Trophoblast cell (in vitro differentiated cells and primary cell): ENCODE data around the gene DDX41.

Experiments
- DNase-seq, 2 donors: peaks; one replicate each; pipeline ENCODE4 v3.0.0-alpha.2; 2016
- H2AFZ ChIP-seq: 2 replicates; pipeline ENCODE4 v1.6.1; 2013; ENCODE audit warnings: low read length, moderate library complexity, mild to moderate bottlenecking; ENCODE audit not compliant: insufficient read depth, poor library complexity
- H2AK5ac ChIP-seq: 2 replicates; pipeline ENCODE4 v1.6.1; 2013; ENCODE audit warnings: mild to moderate bottlenecking, low read length
- H2BK120ac ChIP-seq: 2 replicates; pipeline ENCODE4 v1.6.1; 2013; ENCODE audit warnings: low read length, mild to moderate bottlenecking, moderate library complexity; ENCODE audit not compliant: insufficient read depth, poor library complexity
- H2BK12ac ChIP-seq: 2 replicates; pipeline ENCODE4 v1.6.1; 2013; ENCODE audit warnings: mild to moderate bottlenecking, low read length, moderate library complexity
- H2BK5ac ChIP-seq: 2 replicates; pipeline ENCODE4 v1.6.1; 2013; ENCODE audit warnings: low read length, low read depth, moderate library complexity, mild to moderate bottlenecking; ENCODE audit not compliant: poor library complexity
- H3K14ac ChIP-seq: 2 replicates; pipeline ENCODE4 v1.6.1; 2013; ENCODE audit warnings: mild to moderate bottlenecking, low read length
- H3K18ac ChIP-seq: 2 replicates; pipeline ENCODE4 v1.6.1; 2013; ENCODE audit warnings: mild to moderate bottlenecking, low read length
- H3K23ac ChIP-seq: 2 replicates; pipeline ENCODE4 v1.6.1; 2013; ENCODE audit warnings: low read length
- H3K27ac ChIP-seq: 2 replicates; pipeline ENCODE4 v1.5.1; 2013; ENCODE audit warnings: low read depth, mild to moderate bottlenecking, inconsistent platforms, low read length, moderate library complexity
- H3K27me3 ChIP-seq: 2 replicates; pipeline ENCODE4 v1.6.1; 2013; ENCODE audit warnings: inconsistent platforms, mild to moderate bottlenecking, low read length, moderate library complexity; ENCODE audit not compliant: insufficient read depth
- H3K36me3 ChIP-seq, 2 experiments: 1 replicate in 1 of 2; 2 replicates in 1 of 2; pipeline ENCODE4 v1.6.1; 2013; ENCODE audit warnings: low read length in 2 of 2, mild to moderate bottlenecking in 2 of 2, moderate library complexity in 1 of 2; ENCODE audit not compliant: insufficient read depth in 2 of 2, control insufficient read depth in 1 of 2
- H3K4ac ChIP-seq: 2 replicates; pipeline ENCODE4 v1.6.1; 2013; ENCODE audit warnings: low read depth, mild to moderate bottlenecking, low read length, moderate library complexity
- H3K4me1 ChIP-seq, 2 experiments: 1 replicate in 1 of 2; 2 replicates in 1 of 2; pipeline ENCODE4 v1.6.1; 2013; ENCODE audit warnings: low read length in 2 of 2, mild to moderate bottlenecking in 2 of 2, moderate library complexity in 1 of 2; ENCODE audit not compliant: insufficient read depth in 2 of 2, control insufficient read depth in 1 of 2
- H3K4me2 ChIP-seq: 2 replicates; pipeline ENCODE4 v1.6.1; 2013; ENCODE audit warnings: inconsistent platforms, mild to moderate bottlenecking, low read length, moderate library complexity
- H3K4me3 ChIP-seq: 2 replicates; pipeline ENCODE4 v1.5.1; 2013; ENCODE audit warnings: mild to moderate bottlenecking, low read depth, low read length, inconsistent platforms
- H3K79me1 ChIP-seq: one replicate; pipeline ENCODE4 v1.6.1; 2013; ENCODE audit warnings: low read length
- H3K79me2 ChIP-seq: 2 replicates; pipeline ENCODE4 v1.6.1; 2013; ENCODE audit warnings: low read length, mild to moderate bottlenecking; ENCODE audit not compliant: control insufficient read depth, insufficient read depth, poor library complexity
- H3K9ac ChIP-seq: 2 replicates; pipeline ENCODE4 v1.6.1; 2013; ENCODE audit warnings: mild to moderate bottlenecking, low read length
- H3K9me3 ChIP-seq: 2 replicates; pipeline ENCODE4 v1.6.1; 2013; ENCODE audit warnings: low read depth, mild to moderate bottlenecking, control low read depth, inconsistent platforms, low read length; ENCODE audit not compliant: insufficient read depth
- H4K12ac ChIP-seq: 2 replicates; pipeline ENCODE4 v1.6.1; 2013; ENCODE audit warnings: low read depth, mild to moderate bottlenecking, low read length, moderate library complexity
- H4K8ac ChIP-seq: 2 replicates; pipeline ENCODE4 v1.6.1; 2013; ENCODE audit warnings: low read depth, mild to moderate bottlenecking, low read length, moderate library complexity
- H4K91ac ChIP-seq: one replicate; pipeline ENCODE4 v1.6.1; 2013; ENCODE audit warnings: low read depth, mild to moderate bottlenecking, low read length, moderate library complexity
- WGBS: extraction: QIAGEN DNeasy Blood & Tissue Kit; methylation state at CpG from one replicate; pipeline ENCODE4 v1.1.7; 2013; ENCODE audit warnings: missing lambda C conversion rate; ENCODE audit not compliant: insufficient read length, insufficient coverage; ENCODE audit errors: extremely low coverage; 5-methylcytosine and 5-hydroxymethylcytosine counted together

DDX41 gene

DNA sequence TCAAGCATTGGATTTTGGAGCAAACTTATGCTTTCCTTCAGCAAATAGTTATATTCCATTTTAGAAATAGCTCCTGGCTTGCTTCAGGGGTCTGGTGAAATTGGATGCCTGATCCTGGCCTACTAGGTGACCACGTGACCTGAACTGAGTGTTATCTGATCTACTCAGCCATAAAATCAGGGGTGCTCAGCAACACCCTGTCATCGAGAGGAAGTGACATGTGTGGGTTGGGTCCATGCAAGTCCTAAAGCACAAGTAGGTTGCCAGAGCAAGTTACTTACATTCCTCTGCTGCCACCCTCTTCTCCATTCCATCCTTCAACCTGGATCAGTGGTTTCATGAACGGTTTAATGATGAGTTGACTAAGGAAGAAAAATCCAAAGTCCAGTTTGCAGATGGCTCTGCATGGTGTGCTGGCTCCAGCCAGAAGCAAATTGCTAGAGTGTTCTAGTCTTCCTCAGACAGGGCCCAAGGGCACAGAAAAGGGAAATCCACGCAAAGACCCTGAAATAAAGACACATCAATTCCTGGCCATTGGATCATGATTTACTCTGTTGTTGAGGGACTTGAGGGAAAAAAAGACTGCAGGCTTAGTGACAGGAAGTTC lies 40.4 kb upstream of the DDX41 start:
- Histone ChIP-seq H3K36me3 (peaks cover 3 to 4% of the 10 kb centered on the region in 2 experiments), H3K79me2 (peaks cover 16% of the 10 kb centered on the region), H3K9ac (no peak overlapping the region), H3K4me2 (no peak overlapping the region), H2AK5ac (no peak overlapping the region), H2BK5ac (no peak overlapping the region), H3K14ac (no peak overlapping the region), H4K91ac (no peak overlapping the region), H4K12ac (no peak overlapping the region), H2BK12ac (no peak overlapping the region), H3K27me3 (no peaks in the 10 kb centered on the region), H3K79me1 (peaks cover 6% of the 10 kb centered on the region), H3K27ac (no peak overlapping the region), H3K4me1 (peaks cover 7 to 13% of the 10 kb centered on the region in 2 experiments), H3K4me3 (no peak overlapping the region), H2BK120ac (no peak overlapping the region), H3K18ac (no peak overlapping the region), H3K23ac (no peak overlapping the region), H3K4ac (no peak overlapping the region), H2AFZ (no peak overlapping the region), H4K8ac (no peak overlapping the region), H3K9me3 (no peaks in the 10 kb centered on the region)
- no peak for DNase-seq
- no CpG with 5 or more reads among the region's 4 CpGs for WGBS

DNA sequence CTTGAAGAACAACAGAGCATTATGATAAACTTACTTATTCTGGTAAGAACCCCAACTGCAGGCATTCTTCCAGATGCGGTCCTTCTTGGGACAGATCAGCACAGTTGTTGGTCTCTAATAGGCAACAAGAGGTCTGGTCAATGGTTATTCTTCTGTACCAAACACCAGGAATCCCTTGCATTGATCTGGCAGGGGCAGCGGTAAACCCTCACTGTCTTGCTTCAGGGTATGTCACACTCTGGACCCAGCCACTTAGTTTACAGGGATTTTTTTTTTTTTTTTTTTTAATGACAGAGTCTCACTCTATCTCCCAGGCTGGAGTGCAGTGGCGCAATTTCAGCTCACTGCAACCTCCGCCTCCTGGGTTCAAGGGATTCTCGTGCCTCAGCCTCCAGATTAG lies 38.9 kb upstream of the DDX41 start:
- no peak for DNase-seq
- Histone ChIP-seq H2BK5ac (no peak overlapping the region), H3K9ac (no peak overlapping the region), H3K23ac (no peak overlapping the region), H3K18ac (no peak overlapping the region), H2BK120ac (no peak overlapping the region), H3K27ac (no peak overlapping the region), H4K12ac (no peak overlapping the region), H3K4me3 (no peak overlapping the region), H2AK5ac (no peak overlapping the region), H4K91ac (no peak overlapping the region), H3K36me3 (peaks cover 3 to 6% of the 10 kb centered on the region in 2 experiments), H2AFZ (no peak overlapping the region), H3K14ac (no peak overlapping the region), H3K79me2 (peaks cover 16% of the 10 kb centered on the region), H3K27me3 (no peaks in the 10 kb centered on the region), H3K9me3 (no peaks in the 10 kb centered on the region), H3K4ac (no peak overlapping the region), H3K4me1 (peaks cover 7 to 13% of the 10 kb centered on the region in 2 experiments), H3K79me1 (peaks cover 6% of the 10 kb centered on the region), H4K8ac (no peak overlapping the region), H2BK12ac (no peak overlapping the region), H3K4me2 (no peak overlapping the region)
- no CpG with 5 or more reads among the region's 5 CpGs for WGBS

- peaks cover 7 to 13% of the 10 kb centered on the region in 2 experiments for H3K4me1 ChIP-seq
- peaks cover 16% of the 10 kb centered on the region for H3K79me2 ChIP-seq
- no peak for DNase-seq
- H3K18ac ChIP-seq = no peak overlapping the region
- no peak overlapping the region for H3K27ac ChIP-seq
- H2AK5ac ChIP-seq = no peak overlapping the region
- H4K12ac ChIP-seq = no peak overlapping the region
- no peaks in the 10 kb centered on the region for H3K27me3 ChIP-seq
- no peak overlapping the region for H4K91ac ChIP-seq
- no peak overlapping the region for H2BK120ac ChIP-seq
- H3K4me3 ChIP-seq = no peak overlapping the region
- peaks cover 6% of the 10 kb centered on the region for H3K79me1 ChIP-seq
- H2BK5ac ChIP-seq = no peak overlapping the region
- no peak overlapping the region for H3K23ac ChIP-seq
- H2BK12ac ChIP-seq = no peak overlapping the region
- WGBS = no CpG with 5 or more reads among the region's 2 CpGs
- H3K4me2 ChIP-seq = no peak overlapping the region
- H3K36me3 ChIP-seq = peaks cover 6% of the 10 kb centered on the region in 2 experiments
- H3K9ac ChIP-seq = no peak overlapping the region
- H2AFZ ChIP-seq = no peak overlapping the region
- H3K9me3 ChIP-seq = no peaks in the 10 kb centered on the region
- H3K14ac ChIP-seq = no peak overlapping the region
- no peak overlapping the region for H3K4ac ChIP-seq
- no peak overlapping the region for H4K8ac ChIP-seq
Measured at GRCh38 chr5:177555228-177555627, 38.5 kb upstream of the DDX41 start.

GRCh38 chr5:177554474-177555111 lies 37.8 kb upstream of the DDX41 start, which contains the start of gene FAM193B:
Gene FAM193B (minus strand): TSS chr5:177554563. CDS start chr5:177554458, 105 bp downstream.
- H3K4me2 ChIP-seq = peak within 1 kb of the TSS; percentile 92
- H3K9me3 ChIP-seq = no peaks in the 10 kb centered on the region
- H3K4ac ChIP-seq = peak within 1 kb of the TSS; percentile 25
- H2BK12ac ChIP-seq = no peak within 1 kb of the TSS
- peak within 1 kb of the TSS; percentile 83 for H2AK5ac ChIP-seq
- peaks cover 16% of the 10 kb centered on the region for H3K79me2 ChIP-seq
- H3K79me1 ChIP-seq = peaks cover 6% of the 10 kb centered on the region
- peak within 1 kb of the TSS; percentile 93 for H4K91ac ChIP-seq
- no CpG with 5 or more reads among the region's 49 CpGs for WGBS
- H3K9ac ChIP-seq = peak within 1 kb of the TSS; percentile 94
- H3K27me3 ChIP-seq = no peaks in the 10 kb centered on the region
- H2BK5ac ChIP-seq = peak within 1 kb of the TSS; percentile 65
- H3K18ac ChIP-seq = peak within 1 kb of the TSS; percentile 69
- peak within 1 kb of the TSS; percentile 87 for H2AFZ ChIP-seq
- peak within 1 kb of the TSS; percentile 68 for H2BK120ac ChIP-seq
- H3K36me3 ChIP-seq = peaks cover 6% of the 10 kb centered on the region in 2 experiments
- H4K12ac ChIP-seq = peak within 1 kb of the TSS; percentile 74
- peak; percentile 90 to 94 for DNase-seq
- peaks cover 7 to 13% of the 10 kb centered on the region in 2 experiments for H3K4me1 ChIP-seq
- H3K4me3 ChIP-seq = peak within 1 kb of the TSS; percentile 88
- H3K23ac ChIP-seq = peak within 1 kb of the TSS; percentile 14
- peak within 1 kb of the TSS; percentile 93 for H3K14ac ChIP-seq
- peak within 1 kb of the TSS; percentile 95 for H4K8ac ChIP-seq
- peak within 1 kb of the TSS; percentile 34 for H3K27ac ChIP-seq
